ENCODE measurements around the gene U2AF2. TPM values are rescaled to one million over a fixed set of nuclear protein-coding genes. Genes with fewer than 3 reads are reported as not detected.

The U2AF2 gene
- total RNA-seq, 4 donors from 2014 or later, result 38.1 to 60.2 (median 50.1) TPM

GRCh38 chr19:55623130-55623529 lies 31.7 kb upstream of the U2AF2 start:
- peak overlapping the region; percentile 97 to 99 (median 98) for H3K27ac ChIP-seq
- in situ Hi-C loops (cut with MboI; ENCODE audit: low sequenced_read_pairs in 4 of 4), result no loop called here
- H3K36me3 ChIP-seq, result peaks cover 0 to 7% of the 10 kb centered on the region in 2 donors
- no peak for TF ChIP-seq CTCF (IDR thresholded peaks at IDR 0.05 in 4 of 5, conservative IDR thresholded peaks at IDR 0.05 in 1 of 5)
- TF ChIP-seq POLR2A (IDR thresholded peaks at IDR 0.05), result no peak
- no peak for ATAC-seq
- intact Hi-C loops (cut with DNase I; ENCODE audit: low total_unique reads), result loop anchor here (5.0 kb wide), 1 partner anchor 216 kb away; the partner anchor contains the start of gene UBE2S
- H3K4me1 ChIP-seq, result peaks cover 39 to 46% of the 10 kb centered on the region in 2 donors
- H3K4me3 ChIP-seq, result peak overlapping the region in 1 of 4 donors; percentile 77
- no peaks in the 10 kb centered on the region for H3K27me3 ChIP-seq
- no peaks in the 10 kb centered on the region for H3K9me3 ChIP-seq
- DNase-seq, result no peak

GRCh38 chr19:55623561-55623960 lies 31.3 kb upstream of the U2AF2 start:
- in situ Hi-C loops (cut with MboI; ENCODE audit: low sequenced_read_pairs in 4 of 4) (no loop called here), intact Hi-C loops (cut with DNase I; ENCODE audit: low total_unique reads) (loop anchor here (5.0 kb wide), 1 partner anchor 216 kb away; the partner anchor contains the start of gene UBE2S)
- H3K27ac ChIP-seq, result peak overlapping the region; percentile 97 to 99 (median 98)
- H3K4me1 ChIP-seq, result peaks cover 38 to 45% of the 10 kb centered on the region in 2 donors
- peak overlapping the region; percentile 3 to 77 (median 72) for H3K4me3 ChIP-seq
- DNase-seq, result peak; percentile 50 to 58
- no peaks in the 10 kb centered on the region for H3K9me3 ChIP-seq
- ATAC-seq, result peak; percentile 50 to 62
- H3K36me3 ChIP-seq, result peaks cover 0 to 7% of the 10 kb centered on the region in 2 donors
- H3K27me3 ChIP-seq, result no peaks in the 10 kb centered on the region
- no peak for TF ChIP-seq CTCF (IDR thresholded peaks at IDR 0.05 in 4 of 5, conservative IDR thresholded peaks at IDR 0.05 in 1 of 5)

DNA sequence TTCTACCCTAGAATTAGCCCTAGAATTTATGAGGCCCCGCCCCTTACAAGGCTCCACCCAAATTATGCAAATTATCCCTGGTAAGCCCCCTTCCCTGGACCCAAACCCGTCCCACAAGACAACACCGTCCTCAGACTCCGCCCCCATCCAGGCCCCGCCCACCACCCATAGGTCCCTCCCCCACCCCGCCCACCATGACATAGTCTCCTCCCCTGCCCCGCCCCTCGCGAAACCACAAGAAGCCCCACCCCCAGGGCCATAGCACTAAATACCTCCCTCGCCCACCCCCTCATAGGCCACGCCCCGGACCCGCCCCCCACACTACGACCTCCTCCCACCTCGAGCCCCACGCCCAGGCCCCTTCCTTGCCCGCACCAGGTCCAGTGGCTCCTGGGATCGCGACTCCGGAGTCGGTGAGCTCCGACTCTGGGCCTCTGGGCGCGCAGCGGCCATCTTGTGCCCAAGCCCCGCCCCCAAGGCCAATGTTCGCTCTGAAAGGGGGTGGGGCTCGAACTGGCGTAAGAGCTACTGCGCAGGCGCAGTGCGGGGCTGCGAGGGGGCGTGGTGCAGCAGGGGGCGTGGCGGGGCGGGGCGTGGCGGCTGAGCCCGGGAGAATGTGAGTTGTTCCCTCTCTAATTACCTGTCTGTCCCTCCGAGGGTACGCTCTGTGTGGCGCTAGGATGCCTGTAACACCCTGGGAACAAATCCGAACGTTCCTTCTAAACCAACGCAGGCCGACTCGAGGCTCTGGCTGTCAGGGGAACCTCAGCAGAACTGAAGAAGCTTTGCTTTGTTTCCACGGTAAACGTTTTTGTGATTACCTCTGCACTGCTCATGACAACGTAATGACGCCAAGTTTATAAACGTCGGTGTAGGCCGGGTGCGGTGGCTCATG lies 30.5 kb upstream of the U2AF2 start, which contains the start of gene ZNF784:
ZNF784 (minus strand) TSS at position 458 of the 895 bp plus-strand sequence; CDS start at position 453, 5 bp downstream.
- in situ Hi-C loops (cut with MboI; ENCODE audit: low sequenced_read_pairs in 4 of 4), result loop anchor here in 3 of 4 donors (5.0 to 25.0 kb wide), 2 partner anchors 107 to 487 kb away; partner anchors contain the start of gene TNNT1 (in 1 of the 3)
- no peak for TF ChIP-seq CTCF (IDR thresholded peaks at IDR 0.05 in 4 of 5, conservative IDR thresholded peaks at IDR 0.05 in 1 of 5)
- TF ChIP-seq POLR2A (IDR thresholded peaks at IDR 0.05), result peak; percentile 38 to 49
- no peaks in the 10 kb centered on the region for H3K9me3 ChIP-seq
- H3K27ac ChIP-seq, result peak within 1 kb of the TSS; percentile 97 to 99 (median 98)
- H3K4me3 ChIP-seq, result peak within 1 kb of the TSS; percentile 71 to 77 (median 74)
- intact Hi-C loops (cut with DNase I; ENCODE audit: low total_unique reads), result loop anchor here (1.0 to 5.0 kb wide), 4 partner anchors 19 to 217 kb away; partner anchors contain the start of genes U2AF2, UBE2S, ZNF524 and ZNF865
- H3K27me3 ChIP-seq, result no peaks in the 10 kb centered on the region
- peaks cover 0 to 7% of the 10 kb centered on the region in 2 donors for H3K36me3 ChIP-seq
- DNase-seq, result peak; percentile 89 to 91
- peak; percentile 76 to 83 for ATAC-seq
- H3K4me1 ChIP-seq, result peaks cover 30 to 37% of the 10 kb centered on the region in 2 donors

DNA sequence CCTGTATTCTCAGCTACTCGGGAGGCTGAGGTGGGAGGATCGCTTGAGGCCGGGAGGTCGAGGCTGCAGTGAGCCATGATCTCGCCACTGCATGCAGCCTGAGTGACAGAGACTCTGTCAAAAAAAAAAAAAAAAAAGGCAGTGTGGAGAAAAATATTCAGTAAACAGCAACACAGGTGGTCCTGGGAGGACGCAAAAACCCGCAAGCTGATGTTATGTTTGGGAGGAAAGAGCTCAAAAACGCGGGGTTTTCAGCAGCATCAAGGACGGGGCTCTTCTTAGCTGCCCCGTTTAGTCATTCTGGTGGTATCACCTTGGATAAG lies 29.9 kb upstream of the U2AF2 start:
- intact Hi-C loops (cut with DNase I; ENCODE audit: low total_unique reads), result loop anchor here (2.0 kb wide), 1 partner anchor 30 kb away; the partner anchor contains the start of gene U2AF2
- peak overlapping the region; percentile 97 to 99 (median 98) for H3K27ac ChIP-seq
- no peaks in the 10 kb centered on the region for H3K9me3 ChIP-seq
- no peak for ATAC-seq
- H3K36me3 ChIP-seq, result peaks cover 0 to 7% of the 10 kb centered on the region in 2 donors
- TF ChIP-seq POLR2A (IDR thresholded peaks at IDR 0.05) (no peak), CTCF (IDR thresholded peaks at IDR 0.05 in 4 of 5, conservative IDR thresholded peaks at IDR 0.05 in 1 of 5) (no peak)
- in situ Hi-C loops (cut with MboI; ENCODE audit: low sequenced_read_pairs in 4 of 4), result loop anchor here in 3 of 4 donors (5.0 to 25.0 kb wide), 2 partner anchors 108 to 488 kb away; partner anchors contain the start of gene TNNT1 (in 1 of the 3)
- H3K27me3 ChIP-seq, result no peaks in the 10 kb centered on the region
- H3K4me1 ChIP-seq, result peaks cover 26 to 31% of the 10 kb centered on the region in 2 donors
- DNase-seq, result no peak
- peak overlapping the region; percentile 71 to 77 (median 74) for H3K4me3 ChIP-seq

All from gastrocnemius medialis (tissue), 4 donors.